Measurements from ENCODE around the gene SECISBP2.
"Not testable (repeated sequence)": the region's sequence is repeated elsewhere in the genome, so short reads cannot be mapped to it uniquely, and the experiment has no call there.

Gene SECISBP2

GRCh38 chr9:89318123-89319014, at the start of gene SECISBP2:
TSS of gene SECISBP2 (plus strand) at chr9:89318500. CDS start at chr9:89318577, 77 bp downstream.
- peak; percentile 98 for DNase-seq (ENCODE audit: low spot score)

GRCh38 chr9:89273528-89274279, 44.6 kb upstream of the SECISBP2 start:
- no peak for DNase-seq (ENCODE audit: low spot score)

GRCh38 chr9:89274838-89275237, 43.5 kb upstream of the SECISBP2 start:
- DNase-seq (ENCODE audit: low spot score): no peak

- DNase-seq (ENCODE audit: low spot score): not testable (repeated sequence)
These were observed 42.3 kb upstream of the SECISBP2 start for GRCh38 chr9:89276040-89276439.

- no peak for DNase-seq (ENCODE audit: low spot score)
These were observed 41.3 kb upstream of the SECISBP2 start for GRCh38 chr9:89277043-89277442.

GRCh38 chr9:89277454-89277853, 40.8 kb upstream of the SECISBP2 start:
- DNase-seq (ENCODE audit: low spot score): no peak

- DNase-seq (ENCODE audit: low spot score): no peak
These were observed 39.7 kb upstream of the SECISBP2 start for GRCh38 chr9:89278551-89278950.

- DNase-seq (ENCODE audit: low spot score): peak; percentile 45
These were observed 39.1 kb upstream of the SECISBP2 start for GRCh38 chr9:89278997-89279739.

- no peak for DNase-seq (ENCODE audit: low spot score)
These were observed 37.2 kb upstream of the SECISBP2 start for GRCh38 chr9:89281106-89281505.

GRCh38 chr9:89282248-89282968, 35.9 kb upstream of the SECISBP2 start:
- not testable (repeated sequence) for DNase-seq (ENCODE audit: low spot score)

- DNase-seq (ENCODE audit: low spot score): no peak
These were observed 34.2 kb upstream of the SECISBP2 start for GRCh38 chr9:89284076-89284475.

- no peak for DNase-seq (ENCODE audit: low spot score)
These were observed 26.6 kb upstream of the SECISBP2 start for GRCh38 chr9:89291741-89292140.

GRCh38 chr9:89293014-89293413, 25.3 kb upstream of the SECISBP2 start:
- no peak for DNase-seq (ENCODE audit: low spot score)

GRCh38 chr9:89295400-89295799, 22.9 kb upstream of the SECISBP2 start:
- DNase-seq (ENCODE audit: low spot score): no peak

GRCh38 chr9:89301996-89302395, 16.3 kb upstream of the SECISBP2 start:
- not testable (repeated sequence) for DNase-seq (ENCODE audit: low spot score)

GRCh38 chr9:89304020-89304833, 14.1 kb upstream of the SECISBP2 start:
- DNase-seq (ENCODE audit: low spot score): no peak

- no peak for DNase-seq (ENCODE audit: low spot score)
These were observed 13.5 kb upstream of the SECISBP2 start for GRCh38 chr9:89304834-89305188.

GRCh38 chr9:89305868-89306267, 12.4 kb upstream of the SECISBP2 start:
- DNase-seq (ENCODE audit: low spot score): no peak

- no peak for DNase-seq (ENCODE audit: low spot score)
These were observed 9.1 kb upstream of the SECISBP2 start for GRCh38 chr9:89309166-89309565.

- DNase-seq (ENCODE audit: low spot score): peak; percentile 39
These were observed 8.5 kb upstream of the SECISBP2 start for GRCh38 chr9:89309608-89310474.

Measured in cerebellar cortex (tissue), 1 donor.